Panc1 (cell line): ENCODE results near the gene FAM53B.
"Not testable (repeated sequence)": the region's sequence is repeated elsewhere in the genome, so short reads cannot be mapped to it uniquely, and the experiment has no call there.

Source experiments
- POLR2AphosphoS5 ChIP-seq: IDR thresholded peaks from 2 replicates; pipeline ENCODE4 v1.6.1; 2012; ENCODE audit warnings: mild to moderate bottlenecking, low read depth, low read length, moderate library complexity
- SIN3A ChIP-seq: IDR thresholded peaks from 2 replicates; pipeline ENCODE4 v1.6.1; 2012; ENCODE audit warnings: low read depth, mild to moderate bottlenecking, low read length, moderate library complexity, borderline replicate concordance; ENCODE audit not compliant: insufficient read depth
- TCF7L2 ChIP-seq: IDR thresholded peaks from 2 replicates; pipeline ENCODE4 v1.6.1; 2011; ENCODE audit warnings: mild to moderate bottlenecking, low read depth, low read length, inconsistent platforms
- TF ChIP-seq, protein P1 (sequence below): fragments of 450-650 bp; IDR thresholded peaks from 2 replicates; pipeline ENCODE4 v1.5.1; 2017; ENCODE audit warnings: mild to moderate bottlenecking

DNA sequence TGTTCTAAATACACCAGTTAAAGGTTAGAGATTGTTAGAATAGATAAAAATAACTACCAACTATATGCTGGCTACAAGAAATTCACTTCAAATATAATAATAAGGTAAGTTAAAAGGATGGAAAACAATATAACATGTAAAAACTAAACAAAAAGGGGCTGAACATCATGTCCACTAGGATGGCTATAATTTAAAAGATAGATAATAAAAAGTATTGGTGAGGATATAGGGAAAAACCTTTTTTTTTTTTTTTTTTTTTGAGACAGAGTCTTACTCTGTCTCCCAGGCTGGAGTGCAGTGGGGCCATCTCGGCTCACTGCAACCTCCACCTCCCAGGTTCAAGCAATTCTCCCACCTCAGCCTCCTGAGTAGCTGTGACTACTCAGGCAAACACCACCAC lies 38.7 kb upstream of the FAM53B start:
- not testable (repeated sequence) for TF ChIP-seq POLR2AphosphoS5, TCF7L2, SIN3A
- TF ChIP-seq, protein P1, sequence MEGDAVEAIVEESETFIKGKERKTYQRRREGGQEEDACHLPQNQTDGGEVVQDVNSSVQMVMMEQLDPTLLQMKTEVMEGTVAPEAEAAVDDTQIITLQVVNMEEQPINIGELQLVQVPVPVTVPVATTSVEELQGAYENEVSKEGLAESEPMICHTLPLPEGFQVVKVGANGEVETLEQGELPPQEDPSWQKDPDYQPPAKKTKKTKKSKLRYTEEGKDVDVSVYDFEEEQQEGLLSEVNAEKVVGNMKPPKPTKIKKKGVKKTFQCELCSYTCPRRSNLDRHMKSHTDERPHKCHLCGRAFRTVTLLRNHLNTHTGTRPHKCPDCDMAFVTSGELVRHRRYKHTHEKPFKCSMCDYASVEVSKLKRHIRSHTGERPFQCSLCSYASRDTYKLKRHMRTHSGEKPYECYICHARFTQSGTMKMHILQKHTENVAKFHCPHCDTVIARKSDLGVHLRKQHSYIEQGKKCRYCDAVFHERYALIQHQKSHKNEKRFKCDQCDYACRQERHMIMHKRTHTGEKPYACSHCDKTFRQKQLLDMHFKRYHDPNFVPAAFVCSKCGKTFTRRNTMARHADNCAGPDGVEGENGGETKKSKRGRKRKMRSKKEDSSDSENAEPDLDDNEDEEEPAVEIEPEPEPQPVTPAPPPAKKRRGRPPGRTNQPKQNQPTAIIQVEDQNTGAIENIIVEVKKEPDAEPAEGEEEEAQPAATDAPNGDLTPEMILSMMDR: not testable (repeated sequence)
